ENCODE data around the gene MTA3.

The MTA3 gene

DNA sequence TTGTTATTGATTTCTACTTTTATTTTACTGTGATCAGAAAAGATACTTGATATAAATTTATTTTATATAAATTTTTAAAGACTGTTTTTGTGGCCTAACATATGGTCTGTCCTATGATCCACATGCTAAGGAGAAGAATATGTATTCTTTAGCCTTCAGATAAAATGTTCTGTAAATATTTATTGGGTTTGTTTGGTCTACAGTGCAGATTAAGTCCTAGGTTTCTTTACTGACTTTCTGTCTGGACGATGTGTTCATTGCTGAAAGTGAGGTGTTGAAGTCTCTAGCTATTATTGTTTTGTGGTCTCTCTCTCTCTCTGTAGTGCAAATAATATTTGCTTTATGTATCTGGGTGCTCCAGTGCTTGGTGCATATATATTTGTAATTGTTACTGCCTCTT is 165.4 kb downstream of the MTA3 start:
- no peak for DNase-seq (ENCODE audit: low read depth)

DNA sequence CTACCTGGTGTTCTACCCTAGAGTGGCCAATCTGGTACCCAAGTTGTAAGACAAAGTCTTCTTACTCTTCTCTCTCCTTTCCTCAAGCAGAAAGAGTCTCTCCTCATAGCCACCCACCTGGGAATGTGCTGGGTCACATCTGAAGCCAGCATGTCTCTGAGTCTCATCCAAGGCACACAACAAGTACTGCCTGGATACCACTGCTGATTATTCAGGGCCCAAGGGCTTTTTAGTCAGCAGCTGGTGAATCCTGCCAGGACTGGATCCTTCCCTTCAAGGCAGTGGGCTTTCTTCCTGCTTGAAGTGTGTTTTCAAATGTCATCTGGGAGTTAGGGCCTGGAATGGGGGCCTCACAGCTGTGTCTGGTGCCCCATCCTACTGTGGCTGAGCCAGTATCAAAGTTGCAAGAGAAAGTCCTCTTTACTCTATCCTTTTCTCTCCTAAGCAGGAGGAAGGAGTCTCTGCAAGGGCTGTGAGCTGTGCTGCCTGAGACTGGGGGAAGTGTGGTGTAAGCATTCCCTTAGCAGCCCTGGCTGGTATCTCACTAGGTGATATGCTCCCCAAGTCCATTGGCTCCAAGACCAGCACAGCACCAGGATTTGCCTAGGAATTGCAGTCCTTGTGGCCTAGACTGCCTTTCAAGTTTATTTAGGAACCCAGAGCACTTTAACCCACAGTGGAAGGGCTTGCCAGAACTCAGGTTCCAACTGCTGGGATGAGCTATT is 168.3 kb downstream of the MTA3 start:
- no peak for DNase-seq (ENCODE audit: low read depth)

DNA sequence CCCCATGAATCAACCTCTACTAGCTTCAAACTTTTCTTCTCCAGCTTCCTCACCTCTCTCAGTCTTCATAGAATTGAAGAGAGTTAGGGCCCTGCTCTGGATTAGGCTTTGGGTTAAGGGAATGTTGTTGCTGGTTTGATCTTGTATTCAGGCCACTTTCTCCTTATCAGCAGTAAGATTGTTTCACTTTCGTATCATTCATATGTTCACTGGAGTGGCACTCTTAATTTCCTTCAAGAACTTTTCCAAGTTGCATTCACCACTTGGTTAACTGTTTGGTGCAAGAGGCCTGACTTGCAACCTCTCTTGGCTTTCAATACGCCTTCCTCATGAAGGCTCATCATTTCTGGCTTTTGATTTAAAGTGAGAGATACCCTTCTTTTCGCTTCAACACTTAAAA is 172.7 kb downstream of the MTA3 start:
- DNase-seq (ENCODE audit: low read depth): no peak

DNA sequence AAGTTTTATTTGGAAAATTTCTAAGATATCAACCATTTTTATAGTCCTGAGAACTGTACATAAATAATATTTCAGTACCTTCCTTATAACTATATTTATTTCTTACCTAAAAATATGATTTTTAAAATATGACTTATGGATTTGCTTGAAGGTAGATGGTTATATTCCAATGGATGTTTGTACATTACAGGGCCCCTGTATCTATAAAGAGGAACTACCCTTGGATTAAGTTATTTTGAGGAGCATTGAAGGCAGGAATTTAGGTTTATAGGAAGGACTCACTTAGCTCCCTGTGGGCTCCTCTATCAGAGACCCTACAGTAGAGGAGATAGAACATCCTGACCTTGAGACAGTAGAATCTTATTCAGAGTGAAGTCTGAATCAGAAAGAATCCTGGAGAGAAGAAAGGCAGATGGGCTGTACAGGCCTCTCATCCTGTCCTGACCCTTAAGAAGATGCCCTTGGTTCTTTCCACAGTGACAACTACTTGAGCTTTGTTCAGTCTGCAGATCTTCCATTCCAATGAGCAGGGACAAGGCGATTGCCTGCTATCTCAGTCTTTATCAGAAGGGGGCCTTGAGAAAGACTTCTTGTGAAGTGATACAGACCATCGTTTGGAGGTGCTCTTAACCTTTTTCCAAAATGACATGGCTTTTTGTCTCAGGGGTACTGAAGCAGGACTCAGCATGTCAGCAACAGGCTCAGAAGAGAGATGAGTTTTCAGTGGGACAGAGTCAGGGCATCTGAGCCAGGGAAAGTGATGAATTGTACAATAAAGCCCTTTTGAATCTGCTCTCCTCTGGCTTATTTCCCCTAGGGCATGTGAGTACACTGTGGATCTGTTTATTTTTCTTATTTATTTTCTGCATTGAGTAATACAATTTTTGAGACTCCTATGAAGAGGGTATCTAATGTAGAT is 174.6 kb downstream of the MTA3 start:
- DNase-seq (ENCODE audit: low read depth): no peak

DNA sequence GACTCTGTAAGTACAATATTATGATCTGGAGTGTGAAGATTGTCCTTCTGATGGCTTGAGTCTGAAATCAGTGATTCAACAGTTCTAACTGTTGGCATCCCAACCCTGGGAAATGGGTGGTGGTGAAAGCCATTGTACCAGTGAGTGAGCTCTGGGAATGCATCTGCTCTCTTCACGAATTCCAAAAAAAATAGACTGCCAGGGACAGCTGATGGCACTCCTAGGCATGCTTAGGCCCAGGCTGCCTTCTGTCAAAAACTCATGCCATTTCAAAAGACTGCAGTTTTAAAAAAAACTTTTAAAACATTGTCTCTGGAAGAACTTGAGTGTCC is 175.2 kb downstream of the MTA3 start:
- DNase-seq (ENCODE audit: low read depth): no peak

DNA sequence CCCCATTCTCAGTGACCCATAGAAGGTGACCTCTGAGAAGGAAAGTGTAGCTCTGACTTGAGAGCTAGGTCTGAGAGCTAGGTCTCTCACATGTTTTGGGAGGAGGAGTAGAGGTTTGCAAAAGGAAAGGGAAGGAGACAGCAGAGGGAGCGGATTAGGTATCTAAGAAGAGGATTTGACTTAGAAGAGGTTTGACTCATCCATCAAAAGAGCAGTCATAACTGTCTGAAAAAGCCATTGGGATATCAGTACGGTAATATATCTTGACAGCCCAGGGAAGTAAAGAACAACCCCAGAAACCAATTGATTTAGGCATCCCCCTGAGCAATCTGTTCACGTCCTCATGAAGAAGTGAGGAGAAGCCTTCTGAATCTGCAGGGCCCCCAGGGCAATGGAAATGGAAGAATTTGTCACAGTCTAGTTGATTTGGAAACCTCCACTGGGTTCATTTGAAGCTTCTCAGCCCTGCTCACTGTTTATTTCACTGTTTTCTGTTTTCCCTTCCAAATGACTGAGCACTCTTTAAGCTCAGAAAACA is 176.2 kb downstream of the MTA3 start:
- no peak for DNase-seq (ENCODE audit: low read depth)

DNA sequence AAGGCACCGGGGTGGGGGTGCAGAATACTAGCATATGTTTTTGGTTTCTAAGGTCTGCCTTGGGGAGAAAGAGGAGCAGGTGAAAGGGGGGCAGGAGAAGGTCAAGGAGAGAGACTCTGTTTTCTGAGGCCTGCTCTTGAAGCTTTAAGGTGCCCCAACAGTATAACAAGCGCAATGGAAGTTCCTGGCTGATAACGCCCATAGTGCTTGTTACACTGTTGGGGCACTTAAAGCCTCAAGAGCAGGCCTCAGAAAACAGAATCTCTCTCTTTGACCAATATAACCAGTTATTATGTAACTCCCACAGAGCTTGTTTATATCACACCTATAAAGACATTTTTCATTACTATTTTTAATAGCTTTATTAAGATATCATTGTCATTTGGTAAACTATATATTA is 179.0 kb downstream of the MTA3 start:
- no peak for DNase-seq (ENCODE audit: low read depth)

DNA sequence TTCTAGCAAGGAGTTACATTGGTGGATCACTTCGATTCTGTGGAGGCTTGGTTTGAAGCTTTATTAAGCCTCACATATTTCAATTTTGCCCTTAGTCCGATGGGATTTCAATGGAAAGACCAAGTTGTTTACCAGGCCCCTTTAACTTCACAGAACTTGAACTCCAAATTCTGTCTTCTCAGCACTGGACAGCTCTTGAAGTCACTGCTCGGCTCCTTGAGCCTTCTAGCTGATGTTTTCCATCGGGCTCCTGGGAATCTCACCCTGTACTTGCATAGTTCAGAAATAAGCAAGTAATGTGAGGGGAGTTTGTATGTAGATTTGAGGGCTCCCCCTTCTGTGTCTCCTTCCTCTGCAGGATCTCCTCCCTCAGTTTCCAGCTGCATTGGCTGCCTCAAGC is 180.4 kb downstream of the MTA3 start:
- DNase-seq (ENCODE audit: low read depth): no peak

DNA sequence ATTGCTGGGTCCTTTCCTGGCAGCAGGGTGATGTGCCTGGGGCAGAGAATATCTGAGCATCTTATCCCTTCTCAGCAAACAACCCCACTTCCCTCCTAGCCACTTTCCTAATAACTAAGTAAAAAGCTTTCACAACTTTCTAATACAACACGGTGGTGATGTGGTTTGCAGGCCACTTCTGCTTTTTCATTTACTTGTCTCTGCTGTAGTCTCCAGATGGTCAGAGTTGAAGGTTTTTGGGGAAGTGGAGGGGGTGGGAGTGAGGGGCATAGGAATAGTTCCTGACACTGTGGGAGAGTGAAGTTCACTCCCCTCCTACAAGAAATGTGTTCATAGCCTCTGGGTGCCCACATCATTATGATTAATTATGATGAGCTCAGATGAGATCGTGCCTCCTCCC is 183.9 kb downstream of the MTA3 start:
- DNase-seq (ENCODE audit: low read depth): no peak

DNA sequence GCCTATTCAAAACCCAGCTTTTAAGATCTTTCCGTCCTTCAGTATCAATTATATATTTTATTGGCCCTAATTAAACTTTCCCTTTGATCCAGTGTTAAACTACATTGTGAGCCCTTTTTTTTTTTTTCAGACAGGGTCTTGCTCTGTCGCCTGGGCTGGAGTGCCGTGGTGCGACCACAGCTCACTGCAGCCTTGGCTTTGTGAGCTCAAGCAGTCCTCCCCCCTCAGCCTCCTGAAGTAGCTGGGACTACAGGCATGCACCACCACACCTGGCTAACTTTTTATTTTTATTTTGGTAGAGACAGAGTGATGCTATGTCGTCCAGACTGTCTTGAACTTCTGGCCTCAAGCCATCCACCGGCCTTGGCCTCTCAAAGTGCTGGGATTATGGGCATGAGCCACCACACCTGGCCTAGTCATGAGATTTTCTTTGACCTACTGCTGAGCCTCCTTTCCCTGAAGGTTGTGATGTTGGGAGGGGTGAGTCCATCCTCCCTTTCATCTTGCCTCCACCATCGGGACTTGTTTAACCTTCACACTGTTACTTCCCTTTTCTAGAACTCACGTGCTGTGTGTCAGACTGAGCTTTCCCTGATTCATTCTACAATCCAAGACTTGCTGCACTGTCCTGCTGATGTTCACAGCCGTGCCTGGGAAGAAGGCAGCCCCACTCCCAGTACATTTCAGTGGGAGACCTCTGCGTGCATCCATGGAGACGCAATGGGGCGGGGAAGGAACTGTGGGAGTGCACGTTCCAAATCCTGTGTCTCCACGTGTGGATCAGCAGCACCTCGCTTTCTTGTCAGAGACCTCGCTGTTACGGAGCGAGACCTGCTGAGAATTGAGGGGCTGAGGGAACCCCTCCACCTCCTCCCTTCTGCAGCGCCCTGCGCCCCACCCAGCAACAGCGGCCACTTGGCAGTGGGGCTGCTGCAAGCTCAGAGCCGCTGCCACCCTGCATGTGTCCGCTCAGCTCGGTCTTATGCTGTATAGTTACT is 184.7 kb downstream of the MTA3 start:
- DNase-seq (ENCODE audit: low read depth): no peak

DNA sequence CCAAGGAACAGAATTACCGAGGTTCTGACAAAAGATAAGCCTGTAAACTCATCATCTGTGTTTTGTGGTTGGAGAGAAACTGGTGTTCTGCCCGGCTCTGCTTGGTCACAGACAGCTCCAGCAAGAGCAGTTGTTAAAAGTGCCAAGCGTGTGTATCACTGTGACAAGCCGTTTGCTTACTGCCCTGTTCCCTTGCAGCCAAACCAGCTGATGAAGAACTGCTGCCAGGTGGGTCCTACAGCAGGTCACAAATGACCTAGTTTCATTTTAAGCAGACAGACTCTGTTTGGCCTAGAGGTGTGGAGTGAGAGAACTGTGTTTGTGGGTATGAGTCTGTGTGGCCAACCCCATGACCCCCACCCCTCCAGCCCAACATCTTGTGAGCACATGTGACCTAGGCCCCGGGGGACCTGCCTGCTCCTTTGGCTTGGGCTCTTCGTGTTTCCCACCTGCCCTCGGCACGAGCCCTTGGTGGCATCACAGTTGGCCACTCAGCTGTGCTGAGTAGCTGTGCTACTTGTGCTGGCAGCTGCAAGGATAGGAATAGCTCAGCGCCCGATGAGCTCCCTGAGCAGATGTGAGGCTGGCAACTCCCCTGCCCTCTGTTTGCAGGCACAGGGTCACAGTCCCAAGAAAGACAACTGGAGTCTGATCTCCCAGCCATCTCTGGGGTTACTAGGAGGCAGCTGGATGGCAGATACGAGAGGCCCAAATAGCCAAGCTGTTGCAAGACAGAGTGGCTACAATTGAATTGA is 185.8 kb downstream of the MTA3 start:
- DNase-seq (ENCODE audit: low read depth): no peak

DNA sequence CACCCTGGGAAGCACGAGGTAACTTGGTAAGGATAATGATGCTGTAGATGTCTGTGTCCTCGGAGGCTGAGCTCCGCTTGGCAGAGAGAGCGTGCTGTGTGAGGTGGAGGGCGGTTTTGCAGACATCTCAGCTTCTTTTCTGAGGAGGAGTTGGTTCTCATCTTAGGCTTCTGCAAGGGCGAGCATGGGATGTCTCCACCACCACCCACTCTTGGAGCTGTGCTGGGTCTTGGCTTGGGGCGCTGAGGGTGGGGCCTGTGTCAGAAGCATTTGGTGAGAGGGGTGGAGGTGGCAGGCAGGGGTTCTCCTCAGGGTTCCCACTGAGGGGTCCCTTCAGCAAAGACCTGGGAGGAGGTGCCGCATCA is 186.3 kb downstream of the MTA3 start:
- no peak for DNase-seq (ENCODE audit: low read depth)

DNA sequence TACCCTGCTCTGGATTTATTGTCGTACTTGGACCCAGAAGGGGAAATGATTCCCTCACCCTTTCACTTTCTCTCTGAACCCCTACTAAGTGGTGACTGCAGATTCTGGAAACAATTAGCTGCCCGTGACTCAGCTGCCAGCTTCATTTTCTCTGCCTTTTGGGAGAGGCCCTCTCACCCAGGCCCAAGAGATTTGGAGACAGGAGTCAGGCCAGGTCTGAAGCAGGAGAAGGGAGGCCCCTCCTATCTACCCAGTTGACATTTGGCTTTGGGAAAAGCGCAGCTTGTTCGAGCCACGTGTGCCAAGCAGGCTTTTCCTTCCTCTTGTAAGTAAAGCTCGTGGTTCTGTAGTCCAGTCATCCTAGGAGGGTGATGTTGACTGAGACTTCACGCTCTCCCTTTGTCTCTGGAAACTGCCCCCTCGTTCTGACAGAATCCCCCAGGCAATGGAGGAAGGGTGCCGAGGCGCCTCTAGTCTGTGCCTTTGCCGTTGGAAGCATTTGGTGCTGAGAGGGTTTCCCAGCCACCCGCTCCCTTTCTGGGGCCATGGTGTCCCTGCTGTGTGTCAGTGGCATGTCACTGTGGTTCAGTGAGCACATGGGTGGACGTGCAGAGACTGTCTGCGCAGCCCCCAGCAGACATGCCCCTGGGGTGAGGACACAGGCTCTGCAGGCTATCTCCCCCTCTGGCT is 186.9 kb downstream of the MTA3 start:
- no peak for DNase-seq (ENCODE audit: low read depth)

DNA sequence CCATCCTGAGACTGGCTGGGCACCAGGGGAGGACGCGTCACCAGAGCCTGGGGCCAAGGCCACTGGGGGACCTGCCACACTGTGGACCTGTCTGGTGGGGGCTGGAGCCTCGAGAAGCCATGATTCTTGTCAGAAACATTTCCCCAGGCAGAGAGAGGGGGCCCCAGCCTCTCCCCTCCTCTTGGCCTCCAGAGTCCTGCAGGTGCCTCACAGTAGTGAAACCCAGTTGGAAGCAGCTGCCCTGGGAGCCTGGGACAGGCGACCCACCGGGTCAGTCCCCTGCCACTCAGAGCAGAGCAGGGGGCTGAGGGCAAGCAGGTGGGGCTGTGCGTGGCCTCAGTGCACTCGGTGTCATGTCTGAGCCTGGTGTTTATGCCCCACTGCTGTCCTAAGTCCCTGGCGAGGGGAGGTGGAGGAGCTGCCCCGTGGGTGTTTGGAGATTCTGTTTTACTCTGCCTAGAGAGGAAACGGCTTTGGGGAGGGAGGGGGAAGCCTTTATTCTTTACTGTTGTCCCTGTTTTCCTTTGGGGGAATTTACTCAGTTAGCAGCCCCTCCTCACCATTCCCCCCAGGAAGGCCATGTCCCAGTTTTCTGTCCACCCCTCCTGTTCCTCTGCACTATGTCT is 187.8 kb downstream of the MTA3 start:
- DNase-seq (ENCODE audit: low read depth): no peak

DNA sequence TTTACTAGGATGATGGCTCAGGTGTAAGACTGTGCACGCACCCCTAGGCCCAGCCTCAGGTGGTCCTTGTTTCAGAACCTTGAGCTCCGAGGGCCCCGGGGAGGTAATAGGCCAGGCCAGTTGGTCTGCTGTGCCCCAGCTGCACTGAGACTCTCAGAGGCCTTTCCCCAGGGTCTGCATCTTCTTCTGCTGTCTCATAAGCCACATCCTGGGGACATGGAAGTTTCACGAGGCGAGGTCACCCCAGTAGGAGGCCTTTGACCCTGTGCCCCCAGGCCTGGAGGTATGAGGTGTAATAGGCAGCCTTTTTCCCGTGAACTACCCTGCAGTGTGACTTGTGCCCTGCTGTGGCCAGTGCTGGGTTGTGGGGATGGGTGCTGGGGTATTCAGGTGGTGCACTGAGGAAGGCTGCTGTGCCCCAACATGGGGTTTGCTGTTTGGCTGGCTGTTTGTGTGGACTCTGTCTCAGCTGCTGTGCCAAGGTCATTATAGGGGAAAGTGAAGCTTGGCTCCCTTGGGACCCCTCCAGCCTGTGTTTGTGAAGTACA is 188.6 kb downstream of the MTA3 start:
- DNase-seq (ENCODE audit: low read depth): no peak

DNA sequence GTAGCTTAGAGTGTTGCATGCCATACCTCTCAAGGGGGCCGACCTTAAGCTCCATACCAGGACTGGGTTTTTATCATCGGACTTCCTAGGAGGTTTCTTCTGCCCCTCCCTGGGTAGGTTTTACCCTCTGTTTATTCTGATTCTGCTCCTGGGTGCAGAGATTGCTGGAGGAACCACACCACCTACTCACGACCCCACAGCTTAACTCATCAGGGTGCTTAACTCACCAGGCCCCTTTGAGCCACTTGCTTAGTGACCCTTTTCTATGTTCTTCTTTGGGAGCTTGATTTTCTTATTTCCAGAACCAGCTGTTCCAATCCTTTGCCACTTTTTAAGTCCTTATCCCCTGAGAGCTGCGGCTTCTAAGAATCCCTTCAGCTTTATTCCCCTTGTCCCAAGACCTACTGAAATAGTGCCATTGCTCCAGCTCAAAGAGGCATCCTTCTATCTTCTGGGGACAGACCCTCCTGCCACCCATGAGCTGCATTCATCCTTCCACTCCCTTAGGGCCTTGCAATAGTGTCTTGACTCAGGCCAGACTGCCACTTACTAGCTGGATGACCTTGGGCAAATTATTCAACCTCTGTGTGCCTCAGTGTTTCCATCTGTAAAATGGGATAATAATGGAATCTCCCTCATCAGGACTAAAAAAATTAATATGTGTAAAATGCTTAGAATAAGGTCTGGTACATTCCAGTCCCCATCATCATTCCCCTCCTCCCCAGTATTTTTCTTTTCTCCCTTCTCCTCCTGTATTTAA is 189.7 kb downstream of the MTA3 start:
- DNase-seq (ENCODE audit: low read depth): no peak

DNA sequence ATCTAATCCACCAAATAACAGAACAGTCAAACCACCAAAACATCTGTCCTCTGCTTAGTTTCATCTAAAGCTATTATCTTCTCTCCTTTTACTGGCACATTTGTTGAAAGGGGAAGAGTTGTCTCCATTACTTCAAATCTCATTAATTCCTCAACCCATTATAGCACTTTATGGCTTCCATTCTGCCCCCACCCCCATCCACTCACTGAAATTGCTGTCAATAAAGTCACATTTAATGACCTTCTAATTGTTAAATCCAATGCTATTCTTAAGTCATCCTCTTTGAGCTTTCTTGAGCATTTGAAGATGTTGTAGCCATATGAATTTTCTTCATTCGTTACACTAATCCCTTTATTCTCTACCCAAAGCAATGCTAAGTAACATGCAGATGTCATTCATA is 190.3 kb downstream of the MTA3 start:
- no peak for DNase-seq (ENCODE audit: low read depth)

DNA sequence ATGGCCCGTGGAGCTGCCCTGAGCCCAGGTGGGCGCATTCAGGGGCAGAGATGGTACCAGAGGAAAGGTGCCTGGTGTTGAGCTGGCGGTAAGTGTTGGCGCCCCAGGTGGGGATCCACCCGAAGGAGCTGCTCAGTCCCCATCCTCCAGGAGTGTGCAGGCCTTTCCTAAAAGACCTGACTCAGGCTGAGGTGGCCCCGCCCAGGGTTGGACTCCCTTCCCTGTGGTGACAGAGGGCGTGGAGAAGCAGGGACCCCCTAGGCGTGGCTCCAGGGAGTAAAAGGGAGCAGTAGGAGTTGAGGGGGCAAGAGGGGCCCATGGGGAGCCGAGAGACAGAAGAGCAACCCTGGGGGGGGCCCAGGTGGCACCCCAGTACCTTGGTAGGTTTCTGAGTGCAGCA is 193.1 kb downstream of the MTA3 start:
- no peak for DNase-seq (ENCODE audit: low read depth)

DNA sequence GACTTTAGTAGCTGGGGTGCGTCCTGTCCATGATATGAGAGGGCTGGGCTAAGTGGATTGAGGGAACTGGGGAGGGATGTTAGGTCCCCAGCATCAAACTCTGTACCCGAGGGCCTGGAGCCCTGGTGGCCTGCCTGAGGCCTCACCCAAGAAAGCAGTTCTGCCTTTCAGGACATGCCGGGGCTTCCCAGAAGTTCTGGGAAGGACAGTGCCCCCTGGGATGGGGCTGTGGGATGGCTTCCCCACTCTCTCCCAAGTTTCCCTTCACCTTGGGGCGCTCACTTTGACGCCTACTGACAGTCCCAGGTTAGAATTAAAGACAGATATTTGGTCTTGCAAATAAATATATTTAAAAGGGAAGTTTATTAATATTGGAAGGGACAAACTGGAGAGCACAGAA is 193.7 kb downstream of the MTA3 start:
- DNase-seq (ENCODE audit: low read depth): no peak
